Measurements from ENCODE around the gene CAMTA2.

DNA sequence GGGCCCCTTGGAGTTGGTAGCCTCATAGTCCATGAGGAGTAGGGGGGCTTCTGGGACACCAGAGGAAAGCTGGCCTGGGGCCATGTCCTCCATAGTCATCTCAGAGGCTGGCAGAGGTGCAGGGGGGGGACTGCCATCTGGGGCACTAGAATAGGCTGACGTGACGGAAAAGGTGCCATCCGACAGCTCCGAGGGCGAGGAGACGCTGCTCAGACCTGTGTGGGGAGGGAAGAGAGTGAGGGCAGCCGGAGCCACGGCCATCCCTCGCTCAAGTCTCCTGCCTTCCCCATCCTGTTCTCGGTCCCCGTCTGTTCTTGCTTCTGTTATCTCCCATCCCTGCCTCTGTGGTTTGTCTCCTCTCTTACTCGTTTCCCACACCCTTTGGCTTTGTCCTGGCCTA lies 15.2 kb downstream of the CAMTA2 start:
- no peak for TF ChIP-seq FOXK2 (IDR thresholded peaks at IDR 0.05)
- no peak for TF ChIP-seq FOXA1 (IDR thresholded peaks at IDR 0.05)
- TF ChIP-seq SUZ12 (IDR thresholded peaks at IDR 0.05): no peak
- no peak for TF ChIP-seq SP1 (IDR thresholded peaks at IDR 0.05)
- TF ChIP-seq BHLHE40 (IDR thresholded peaks at IDR 0.05; ENCODE audit: borderline replicate concordance): no peak
- no peak for TF ChIP-seq FOXM1 (IDR thresholded peaks at IDR 0.05; ENCODE audit: borderline replicate concordance)
- TF ChIP-seq NFRKB (IDR thresholded peaks at IDR 0.05): no peak
- TF ChIP-seq HDGF (IDR thresholded peaks at IDR 0.05; ENCODE audit: borderline replicate concordance): no peak

All from HEK293T (cell line).